Neural crest cell (in vitro differentiated cells): Measurements from ENCODE around the gene RNPEPL1. TPM values are rescaled to one million over a fixed set of nuclear protein-coding genes. Genes with fewer than 3 reads are reported as not detected.
A peak's percentile ranks its signal among the peaks of the same experiment; 100 is the strongest.

Experiments
- DNase-seq: peaks from one replicate; pipeline ENCODE4 v3.0.0; 2021; ENCODE audit warnings: low read depth, mixed read lengths, low spot score
- H3K27ac Mint-ChIP-seq: one replicate; pipeline ENCODE4 v1.8.0; 2021; ENCODE audit warnings: mild to moderate bottlenecking, mixed read lengths; ENCODE audit not compliant: unreplicated experiment
- H3K27me3 Mint-ChIP-seq: 2 replicates; pipeline ENCODE4 v1.8.0; 2021; ENCODE audit warnings: low read depth, mild to moderate bottlenecking, mixed read lengths
- H3K36me3 Mint-ChIP-seq: 2 replicates; pipeline ENCODE4 v1.8.0; 2021; ENCODE audit warnings: low read depth, mild to moderate bottlenecking, mixed read lengths
- H3K4me1 Mint-ChIP-seq: 2 replicates; pipeline ENCODE4 v1.8.0; 2021; ENCODE audit warnings: mixed read lengths
- H3K4me3 Mint-ChIP-seq: one replicate; pipeline ENCODE4 v1.8.0; 2021; ENCODE audit warnings: mild to moderate bottlenecking, mixed read lengths
- H3K9me3 Mint-ChIP-seq: 2 replicates; pipeline ENCODE4 v1.8.0; 2021; ENCODE audit warnings: mixed read lengths
- CTCF ChIP-seq: fragments of 200-600 bp; sonication (generic); conservative IDR thresholded peaks from 2 replicates; pipeline ENCODE4 v1.5.0; 2021; ENCODE audit warnings: antibody characterized with exemption, mild to moderate bottlenecking
- total RNA-seq: library from RNA; stranded (reverse); gene quantifications from 2 replicates; pipeline ENCODE4 v1.2.1, GENCODE V29; 2021

Gene RNPEPL1
- total RNA-seq, 1 donor from 2014 or later: 36.1 TPM

- Mint-ChIP-seq H3K27ac (peak overlapping the region; percentile 35), H3K27me3 (no peaks in the 10 kb centered on the region), H3K9me3 (peaks cover 12% of the 10 kb centered on the region), H3K4me3 (no peak overlapping the region), H3K4me1 (no peaks in the 10 kb centered on the region), H3K36me3 (no peaks in the 10 kb centered on the region)
- DNase-seq: no peak
- TF ChIP-seq CTCF: no peak
Measured at GRCh38 chr2:240629968-240630770, 61.9 kb downstream of the RNPEPL1 start.

Other genes with a start within 250 kb of the RNPEPL1 start
- gene GPC1, start 132.8 kb upstream of the RNPEPL1 start, total RNA-seq: 88.6 and 89.9 TPM in 2 replicates
- 13.0 and 15.9 TPM in 2 replicates for gene ANKMY1, start 10.5 kb upstream of the RNPEPL1 start, total RNA-seq
- 5.0 and 6.1 TPM in 2 replicates for gene DUSP28, start 8.1 kb upstream of the RNPEPL1 start, total RNA-seq
- 57.7 and 62.7 TPM in 2 replicates for gene CAPN10, start 18.2 kb downstream of the RNPEPL1 start, total RNA-seq
- gene GPR35, start 57.0 kb downstream of the RNPEPL1 start, total RNA-seq: 1.7 and 2.0 TPM in 2 replicates
- not detected in 2 replicates for gene AQP12B, start 114.4 kb downstream of the RNPEPL1 start, total RNA-seq
- gene AQP12A, start 123.4 kb downstream of the RNPEPL1 start, total RNA-seq: not detected in 2 replicates